SHP77 (cell line): ENCODE data around the gene ATRIP.
"Not testable (repeated sequence)": the region's sequence is repeated elsewhere in the genome, so short reads cannot be mapped to it uniquely, and the experiment has no call there.

Experiments
- DNase-seq, 2 experiments: peaks; one replicate each; lab custom pipeline; 2025; lab: John Stamatoyannopoulos, UW

Gene ATRIP

DNA sequence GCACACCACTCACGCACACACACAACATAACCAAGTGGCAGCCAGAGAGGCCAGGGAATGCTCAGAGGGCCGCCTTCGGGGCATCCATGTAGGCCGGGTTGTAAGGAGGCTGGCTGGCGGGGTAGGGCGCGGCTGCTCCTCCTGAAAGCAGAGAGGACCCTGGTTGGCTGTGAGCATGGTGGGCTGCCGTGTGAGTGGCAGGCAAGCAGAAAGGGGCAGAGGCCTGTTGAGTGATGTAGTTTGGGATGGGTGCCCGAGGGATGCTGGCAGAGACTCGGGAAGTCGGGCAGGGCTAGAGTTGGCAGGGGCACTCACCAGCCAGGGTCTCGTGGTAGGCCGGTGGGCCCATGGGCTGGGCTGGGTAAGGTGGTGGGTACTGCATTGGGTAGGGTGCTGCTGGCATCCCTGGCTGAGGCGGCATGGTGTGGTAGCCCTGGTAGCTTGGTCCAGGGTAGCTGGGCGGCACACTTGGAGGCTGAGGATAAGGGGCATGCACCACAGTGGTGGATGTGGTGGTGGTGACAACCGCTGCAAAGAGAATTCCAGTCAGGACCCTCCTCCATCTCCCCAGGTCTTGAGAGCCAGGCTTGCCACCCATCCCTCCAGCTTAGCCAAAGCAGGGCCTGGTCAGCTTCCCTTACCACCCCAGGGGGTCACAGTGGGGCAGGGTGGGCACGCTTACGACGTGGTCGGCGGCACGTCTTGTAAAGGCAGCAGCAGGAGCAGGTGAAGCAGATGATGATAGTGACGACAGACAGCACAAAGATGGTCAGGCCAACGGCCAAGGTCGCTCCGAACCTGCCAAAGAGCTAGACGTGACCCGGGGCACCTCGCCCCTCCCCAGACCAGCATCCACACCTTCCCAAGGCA lies 22.7 kb downstream of the ATRIP start:
- DNase-seq: no peak

DNA sequence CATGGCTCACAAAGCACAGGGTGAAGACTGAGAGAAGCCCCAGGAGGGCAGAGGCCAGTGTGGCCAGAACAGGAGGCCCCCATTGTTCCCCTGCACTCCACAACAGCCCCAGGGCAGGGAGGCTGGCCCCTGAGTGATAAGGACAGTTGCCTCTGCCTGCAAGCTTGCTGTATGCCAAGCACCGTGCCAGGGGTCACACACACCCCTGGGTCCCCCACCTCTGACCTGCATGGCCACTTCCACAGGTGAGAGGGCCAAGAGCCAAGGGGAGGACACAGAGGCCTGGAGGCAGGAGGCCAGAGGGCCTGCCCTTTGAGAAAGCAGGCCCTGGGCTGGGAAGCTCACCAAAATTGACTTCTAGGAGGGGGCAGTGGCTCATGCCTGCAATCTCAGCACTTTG lies 23.7 kb downstream of the ATRIP start:
- DNase-seq: no peak

DNA sequence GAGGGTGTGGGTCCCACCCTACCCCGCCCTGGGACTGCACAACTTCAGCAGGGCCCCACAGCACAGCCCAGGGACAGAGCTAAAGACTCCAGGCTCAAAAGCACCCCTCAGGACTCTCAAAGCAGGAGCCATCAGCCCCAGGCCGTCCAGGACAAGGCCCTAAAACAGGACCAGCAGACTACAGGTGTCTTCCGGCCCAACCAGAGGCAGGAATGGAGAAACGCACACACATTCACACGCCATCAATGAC lies 26.1 kb downstream of the ATRIP start:
- DNase-seq: no peak

DNA sequence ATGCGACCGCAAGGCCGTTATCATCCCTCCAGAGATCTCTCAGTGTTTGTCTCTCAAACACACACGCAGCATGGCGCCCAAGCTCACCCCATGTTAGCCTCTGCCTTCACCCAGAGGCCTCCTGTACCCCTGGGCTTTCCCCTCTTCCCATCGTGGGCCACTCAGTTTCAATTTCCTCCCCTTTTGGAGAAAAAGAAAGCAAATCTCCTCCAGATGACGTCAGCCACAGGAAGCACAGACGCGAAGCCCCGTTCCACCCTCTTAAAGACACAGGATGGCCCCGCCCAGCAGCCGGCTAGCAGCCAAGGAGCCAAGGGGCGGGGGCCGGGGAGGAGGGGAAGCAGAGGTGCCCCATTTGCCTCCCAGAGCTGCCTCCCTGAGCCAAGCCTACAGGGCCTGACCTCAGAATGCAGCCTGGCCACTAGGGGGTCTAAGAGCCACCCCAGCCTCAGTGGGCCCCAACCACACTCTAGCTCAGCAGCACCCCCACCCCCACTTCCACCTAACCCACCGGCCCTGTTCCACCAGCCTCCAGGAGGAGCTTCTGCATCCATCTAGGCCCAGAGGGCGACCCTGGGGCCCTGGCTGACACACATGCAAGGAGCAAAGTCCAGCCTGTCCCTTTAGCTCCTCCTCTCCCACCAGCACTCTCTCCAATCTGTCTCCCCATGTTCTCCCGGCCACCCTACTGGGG lies 26.5 kb downstream of the ATRIP start:
- DNase-seq: peak; percentile 80 to 85

DNA sequence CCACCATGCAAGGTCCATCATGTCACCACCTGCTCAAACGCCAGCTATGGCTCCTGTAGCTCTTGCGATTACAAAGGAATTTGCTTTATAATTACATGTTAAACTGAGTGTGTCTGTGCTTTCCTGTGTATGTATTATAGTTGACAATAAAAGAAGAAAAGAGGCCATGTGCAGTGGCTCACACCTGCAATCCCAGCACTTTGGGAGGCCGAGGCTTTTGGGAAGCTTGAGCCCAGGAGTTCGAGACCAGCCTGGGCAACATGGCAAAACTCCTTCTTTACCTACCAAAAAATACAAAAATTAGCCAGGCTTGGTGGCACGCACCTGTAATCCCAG lies 27.0 kb downstream of the ATRIP start:
- DNase-seq: no peak

DNA sequence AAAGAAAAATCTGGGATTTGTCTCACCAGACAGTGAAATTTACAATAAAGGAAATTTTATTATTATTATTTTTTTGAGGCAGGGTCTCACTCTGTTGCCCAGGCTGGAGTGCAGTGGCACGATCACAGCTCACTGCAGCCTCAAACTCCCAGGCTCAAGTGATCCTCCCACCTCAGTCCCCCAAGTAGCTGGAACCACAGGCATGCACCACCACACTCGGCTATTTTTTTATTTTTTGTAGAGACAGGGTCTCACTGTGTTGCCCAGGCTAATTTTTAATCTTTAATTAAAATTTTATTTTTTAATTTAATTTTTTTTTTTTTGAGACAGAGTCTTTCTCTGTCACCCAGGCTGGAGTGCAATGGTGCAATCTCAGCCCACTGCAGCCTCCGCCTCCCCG lies 27.5 kb downstream of the ATRIP start:
- DNase-seq: not testable (repeated sequence)

DNA sequence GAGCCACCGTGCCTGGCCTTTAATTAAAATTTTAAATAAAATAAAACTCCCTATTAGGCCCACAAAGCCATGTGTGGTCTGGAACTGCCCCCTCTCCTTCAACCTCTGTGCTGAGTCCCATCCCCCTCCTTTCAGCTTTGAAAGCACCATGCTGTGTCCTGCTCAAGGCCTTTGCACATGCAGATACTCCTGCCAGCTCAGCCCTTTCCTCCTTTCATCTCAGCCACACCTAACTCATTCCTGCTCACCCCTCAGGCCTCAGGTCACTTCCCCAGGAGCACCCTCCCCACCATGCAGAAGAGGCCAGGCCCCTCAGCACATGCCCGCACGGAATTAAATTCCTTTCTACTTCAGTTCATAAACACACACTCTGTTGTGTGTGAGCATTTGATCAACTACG lies 28.1 kb downstream of the ATRIP start:
- DNase-seq: no peak

DNA sequence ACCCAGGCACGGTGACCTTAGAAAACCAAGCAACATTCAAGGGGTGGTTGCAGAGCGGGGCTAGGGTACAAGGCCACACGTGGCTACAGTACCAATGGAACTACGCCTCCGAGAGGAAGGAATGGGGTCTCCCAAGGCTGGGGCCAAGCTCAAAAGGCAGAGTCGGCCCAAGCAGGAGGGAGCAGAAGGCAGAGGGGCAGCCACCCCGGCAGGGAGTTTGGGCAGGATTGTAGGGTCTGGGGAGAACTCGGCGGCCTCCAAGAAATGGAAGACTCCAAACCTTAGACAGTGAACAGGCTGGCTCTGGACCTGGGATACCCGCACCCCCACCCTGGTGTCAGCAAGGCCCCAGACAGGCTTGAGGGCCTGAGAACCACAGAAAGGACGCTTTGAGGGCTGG lies 28.7 kb downstream of the ATRIP start:
- DNase-seq: no peak

DNA sequence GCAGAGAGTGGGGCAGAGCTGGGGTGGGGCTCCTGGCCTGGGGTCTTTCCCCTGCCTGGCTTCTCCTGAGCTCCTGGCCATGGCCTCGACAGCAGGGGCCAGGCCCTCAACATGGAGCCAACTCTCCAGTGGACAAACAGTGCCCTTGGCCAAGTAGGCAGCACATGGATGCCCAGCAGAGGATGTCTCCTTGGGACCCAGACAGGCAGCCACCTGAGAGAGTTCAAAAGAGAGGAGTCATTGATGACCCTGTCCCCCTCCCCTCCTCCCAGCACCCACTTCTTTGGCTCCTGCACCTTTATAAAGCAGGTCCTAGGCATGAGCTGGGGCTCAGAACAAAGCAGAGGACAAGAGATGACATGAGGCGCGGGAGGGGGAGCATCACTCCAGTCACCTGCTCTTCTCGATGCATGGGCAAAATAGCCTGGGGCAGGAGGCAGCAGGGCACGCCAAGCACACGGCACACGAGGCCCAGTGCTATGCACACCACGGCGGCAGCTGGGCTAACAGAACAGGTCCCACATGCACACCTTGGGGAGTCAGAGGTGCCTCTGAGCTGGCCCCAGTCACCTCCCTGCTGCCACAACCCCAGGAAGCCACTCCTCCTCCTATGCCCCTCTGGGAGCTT lies 30.0 kb downstream of the ATRIP start:
- DNase-seq: no peak

DNA sequence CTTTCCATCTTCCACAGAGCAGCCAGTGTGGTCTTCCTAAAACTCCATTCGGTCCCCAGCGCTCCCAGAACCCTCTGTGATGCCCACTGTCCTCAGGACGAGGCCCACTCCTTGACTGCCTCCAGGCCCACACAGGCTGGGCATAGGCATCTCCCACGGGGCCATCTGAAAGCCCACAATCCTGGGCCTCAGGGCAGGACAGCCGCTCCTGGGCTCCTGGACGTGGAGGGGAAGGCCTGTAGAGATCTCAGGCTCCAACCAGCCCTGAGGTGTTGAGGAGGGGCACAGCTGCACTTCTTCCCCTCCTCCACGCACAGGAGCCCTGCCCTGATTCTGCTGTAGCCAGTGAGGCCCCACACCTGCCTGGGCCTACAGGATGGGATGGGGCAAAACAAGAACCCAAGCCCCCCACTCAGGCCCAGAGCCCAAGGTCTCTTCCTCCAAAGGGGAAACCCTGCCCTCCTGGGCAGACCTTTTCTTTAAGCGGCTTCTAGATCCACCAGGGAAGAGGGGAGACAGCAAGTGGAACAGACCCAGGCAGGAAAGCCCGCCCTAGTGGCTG lies 31.5 kb downstream of the ATRIP start:
- DNase-seq: no peak

DNA sequence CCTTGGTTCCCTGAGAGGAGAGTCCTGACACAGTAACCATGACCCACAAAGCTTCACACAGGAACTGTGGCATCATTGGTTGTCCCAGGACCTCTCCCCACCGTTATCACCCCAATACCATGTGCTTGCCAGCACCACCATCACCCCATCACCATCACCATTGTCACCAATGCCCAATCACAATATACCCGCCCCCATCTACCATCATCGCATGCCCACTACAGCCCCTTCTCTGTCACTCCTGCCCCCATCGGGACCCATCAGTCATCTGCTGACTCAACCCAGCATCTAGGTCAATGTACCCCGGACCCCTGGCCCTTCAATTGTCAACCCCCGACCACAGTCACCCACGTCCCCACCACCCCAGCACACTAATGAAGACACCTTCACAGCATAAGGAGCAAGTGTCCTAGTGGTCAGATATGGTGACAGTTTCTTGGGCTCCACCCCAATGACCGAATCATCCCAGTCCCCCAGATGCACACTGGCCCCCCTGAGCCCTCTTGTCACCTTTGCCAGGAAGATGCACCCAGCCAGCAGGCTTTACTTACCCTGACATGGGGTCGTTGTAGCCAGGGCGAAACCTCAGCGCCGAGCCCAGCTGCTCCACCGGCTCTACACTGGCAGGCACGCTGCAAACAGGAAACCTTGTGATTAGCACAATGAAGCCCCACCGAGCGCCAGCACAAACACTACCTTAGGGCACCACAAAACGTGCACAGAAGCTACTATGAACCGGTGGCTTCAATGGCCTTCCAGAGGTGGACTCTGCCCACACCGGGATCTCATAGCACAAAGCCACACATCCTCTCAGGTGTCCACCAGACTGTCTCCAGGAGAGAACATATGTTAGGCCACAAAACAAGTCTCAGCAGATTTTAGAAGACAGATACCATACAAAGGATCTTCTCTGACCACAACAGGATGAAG lies 32.4 kb downstream of the ATRIP start:
- DNase-seq: no peak

DNA sequence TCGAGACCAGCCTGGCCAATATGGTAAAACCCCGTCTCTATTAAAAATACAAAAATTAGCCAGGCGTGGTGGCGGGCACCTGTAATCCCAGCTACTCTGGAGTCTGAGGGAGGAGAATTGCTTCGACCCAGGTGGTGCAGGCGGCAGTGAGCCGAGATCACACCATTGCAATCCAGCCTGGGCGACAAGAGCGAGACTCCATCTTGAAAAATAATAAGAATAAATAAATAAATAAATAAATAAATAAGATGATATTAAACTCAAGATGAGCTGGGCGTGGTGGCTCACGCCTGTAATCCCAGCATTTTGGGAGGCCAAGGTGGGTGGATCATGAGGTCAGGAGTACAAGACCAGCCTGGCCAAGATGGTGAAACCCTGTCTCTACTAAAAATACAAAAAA lies 34.4 kb downstream of the ATRIP start:
- DNase-seq: not testable (repeated sequence)

DNA sequence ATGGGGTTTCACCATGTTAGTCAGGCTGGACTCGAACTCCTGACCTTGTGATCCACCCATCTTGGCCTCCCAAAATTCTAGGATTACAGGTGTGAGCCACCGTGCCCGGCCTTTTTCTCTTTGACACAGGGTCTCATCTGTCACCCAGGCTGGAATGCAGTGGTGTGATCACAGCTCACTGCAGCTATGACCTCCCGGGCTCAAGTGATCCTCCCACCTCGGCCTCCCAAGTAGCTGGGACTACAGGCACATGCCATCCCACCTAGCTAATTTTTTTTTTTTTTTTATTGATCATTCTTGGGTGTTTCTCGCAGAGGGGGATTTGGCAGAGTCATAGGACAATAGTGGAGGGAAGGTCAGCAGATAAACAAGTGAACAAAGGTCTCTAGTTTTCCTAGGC lies 36.3 kb downstream of the ATRIP start:
- not testable (repeated sequence) for DNase-seq

DNA sequence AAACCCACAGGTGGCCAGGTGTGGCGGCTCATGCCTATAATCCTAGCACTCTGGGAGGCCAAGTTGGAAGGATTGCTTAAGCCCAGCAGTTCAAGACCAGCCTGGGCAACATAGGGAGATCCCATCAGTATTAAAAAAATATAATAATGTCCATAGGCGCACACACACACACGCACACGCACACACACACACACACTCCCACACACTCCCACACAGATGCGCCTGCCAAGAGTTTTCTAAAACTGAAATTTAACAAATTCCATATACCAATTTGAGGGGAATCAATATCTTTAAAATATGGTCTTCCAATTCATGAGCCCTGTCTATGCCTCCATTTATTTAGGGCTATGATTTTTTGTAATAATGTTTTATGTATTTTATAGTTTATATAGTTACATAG lies 40.4 kb downstream of the ATRIP start:
- no peak for DNase-seq

DNA sequence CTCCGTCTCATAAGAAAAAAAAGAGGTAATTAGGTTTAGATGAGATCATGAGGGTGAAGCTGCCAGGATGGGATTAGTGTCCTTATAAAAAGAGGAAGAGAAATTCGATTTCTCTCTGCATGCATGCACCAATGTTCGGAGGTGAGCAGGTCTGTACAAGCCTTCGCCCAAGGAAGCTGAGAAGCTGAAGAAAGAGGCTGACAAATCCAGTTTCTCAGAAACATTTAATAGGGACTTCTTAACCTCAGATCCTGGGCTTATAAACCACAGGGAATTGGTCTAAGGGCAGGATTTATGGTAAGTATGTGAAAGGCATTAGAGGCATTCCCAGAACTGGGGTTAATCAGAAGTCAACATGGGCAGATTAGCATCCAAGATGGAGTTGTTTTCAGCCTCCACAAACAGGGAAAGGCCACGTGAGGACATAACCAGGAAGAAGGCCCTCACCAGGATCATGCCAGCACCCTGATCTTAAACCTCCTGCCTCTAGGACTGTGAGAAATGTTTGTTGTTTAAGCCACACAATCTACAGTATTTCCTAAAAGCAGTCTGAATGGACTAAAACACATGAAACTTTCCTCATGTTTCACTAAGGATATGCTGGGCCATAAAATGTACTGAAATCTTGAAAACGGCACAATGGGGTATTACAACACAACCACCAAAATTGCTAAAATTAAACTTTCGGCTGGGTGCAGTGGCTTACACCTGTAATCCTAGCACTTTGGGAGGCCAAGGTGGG lies 46.1 kb downstream of the ATRIP start:
- no peak for DNase-seq

DNA sequence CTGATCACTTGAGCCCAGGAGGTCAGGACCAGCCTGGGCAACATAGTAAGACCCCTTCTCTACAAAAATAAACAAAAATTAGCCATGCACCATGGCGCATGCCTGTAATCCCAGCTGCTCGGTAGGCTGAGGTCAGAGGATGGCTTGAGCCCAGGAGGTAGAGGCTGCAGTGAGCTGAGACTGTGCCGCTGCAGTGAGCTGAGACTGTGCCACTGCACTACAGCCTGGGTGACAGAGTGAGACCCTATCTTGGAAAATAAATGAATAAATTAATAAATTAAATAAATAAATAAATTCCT lies 46.6 kb downstream of the ATRIP start:
- no peak for DNase-seq

DNA sequence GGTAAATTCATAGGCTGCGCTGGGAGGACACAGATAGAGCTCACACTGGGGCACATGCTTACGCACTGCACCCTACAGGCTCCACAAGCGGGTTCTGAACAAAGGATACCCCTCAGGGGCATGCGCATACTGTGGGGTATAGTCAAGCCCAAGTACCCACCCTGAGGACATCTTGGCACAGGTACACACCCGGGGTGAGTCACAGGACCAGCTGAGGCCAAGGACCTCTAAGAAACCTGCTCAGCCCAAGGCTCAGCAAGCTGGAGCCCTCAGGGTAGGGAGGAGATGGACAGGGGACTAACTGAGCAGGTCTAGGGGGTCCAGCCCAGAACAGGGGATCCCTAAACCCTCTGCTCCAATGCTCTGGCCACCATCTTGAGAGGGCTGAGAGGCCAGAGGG lies 54.1 kb downstream of the ATRIP start:
- DNase-seq: no peak

DNA sequence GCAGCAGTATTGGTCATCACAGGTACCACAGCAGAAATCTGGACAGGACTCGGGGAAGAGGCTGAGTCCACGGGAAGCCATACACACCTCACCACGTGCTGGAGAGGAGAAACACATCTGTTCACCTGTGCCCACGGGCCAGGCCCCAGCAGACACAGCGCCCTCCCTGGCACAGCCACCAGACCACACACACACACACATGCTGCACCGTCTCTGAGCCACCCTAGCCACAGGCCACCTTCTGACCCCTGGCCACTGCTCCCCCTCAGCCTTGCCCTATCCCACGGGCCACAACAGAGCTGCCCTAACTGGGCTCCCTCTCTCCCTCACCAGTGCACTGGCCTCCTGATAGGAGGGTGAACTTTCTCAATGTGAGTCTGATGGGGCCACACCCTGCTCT lies 54.7 kb downstream of the ATRIP start:
- no peak for DNase-seq

DNA sequence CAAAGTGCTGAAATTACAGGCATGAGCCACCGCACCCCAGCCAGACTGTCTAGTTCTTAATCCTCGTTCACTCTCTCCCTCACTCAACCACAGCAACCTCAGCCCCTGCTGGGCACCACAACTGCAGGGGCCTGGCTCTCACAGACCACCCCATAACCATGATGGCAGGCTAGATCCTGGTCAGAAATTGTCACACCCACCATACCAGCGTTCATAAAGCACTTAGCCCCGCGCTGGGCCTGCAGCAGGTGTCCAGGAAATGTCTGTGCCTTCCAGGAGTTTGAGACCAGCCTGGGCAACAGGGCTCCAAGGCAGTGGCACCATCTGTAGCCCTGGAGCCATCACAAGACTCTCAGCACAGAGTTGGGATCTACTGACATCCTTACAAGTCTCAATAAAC lies 55.6 kb downstream of the ATRIP start:
- no peak for DNase-seq

DNA sequence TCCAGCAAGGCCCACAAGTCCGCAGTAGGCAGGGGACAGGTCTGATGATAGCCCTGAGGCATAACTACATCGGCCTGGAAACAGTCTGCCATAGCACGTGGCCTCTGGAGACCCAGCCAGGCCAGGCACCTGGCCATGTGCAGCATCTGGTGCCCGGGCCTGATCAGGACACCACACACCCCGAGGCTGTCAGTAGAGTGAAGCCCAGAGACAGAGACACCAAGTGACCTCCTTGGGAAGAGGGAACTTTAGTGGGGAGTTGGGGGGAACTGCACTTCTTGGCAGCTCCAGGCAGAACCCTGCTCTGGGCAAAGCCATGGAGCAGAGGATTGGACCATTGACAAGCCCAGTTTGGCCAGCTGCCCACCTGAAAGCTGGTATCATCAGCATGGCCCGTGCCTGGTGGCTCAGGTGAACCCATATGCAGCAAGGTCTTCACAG lies 56.2 kb downstream of the ATRIP start:
- DNase-seq: no peak

DNA sequence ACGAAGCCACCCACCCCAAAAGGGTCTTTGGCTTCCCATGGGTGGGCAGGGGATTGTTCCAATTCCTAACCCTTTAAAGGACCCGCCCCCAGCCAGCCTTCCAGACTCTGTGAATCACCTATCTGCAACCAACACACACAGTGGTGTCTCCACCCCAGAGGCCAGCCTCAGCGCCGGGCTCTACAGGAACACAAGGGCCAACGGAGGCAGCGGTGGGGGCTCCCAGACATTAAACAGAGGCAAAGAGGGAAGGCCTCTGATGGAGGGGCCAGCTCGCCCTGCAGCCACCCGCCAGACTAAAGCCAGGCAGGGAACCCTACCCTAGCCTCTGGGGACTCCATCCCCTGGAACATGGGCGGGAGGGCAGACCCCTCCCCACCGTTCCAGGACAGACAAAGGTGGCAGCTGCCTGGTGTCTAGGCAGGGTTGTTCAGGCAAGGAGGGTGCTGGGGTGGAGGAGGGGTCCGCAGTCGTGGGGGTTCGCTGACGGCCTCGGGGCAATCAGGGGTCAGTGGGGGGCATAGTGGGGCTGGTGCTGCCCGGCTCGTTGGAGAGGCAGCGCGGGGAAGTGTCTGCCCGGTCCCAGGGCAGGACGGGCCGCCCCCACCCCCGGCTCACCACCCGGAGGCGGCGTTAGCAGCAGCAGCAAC lies 57.0 kb downstream of the ATRIP start:
- no peak for DNase-seq
